ENCODE results near the gene VWA8.

The VWA8 gene

GRCh38 chr13:41994696-41995095 is 33.8 kb upstream of the VWA8 start:
- POLR2A ChIA-PET, result no interaction called here
- CTCF ChIA-PET, result no interaction called here
- H3K4me3 ChIP-seq (ENCODE audit: low read depth, low read length), result no peak overlapping the region
- no peak overlapping the region for H3K27ac ChIP-seq (ENCODE audit: extremely low read depth, low read depth, low read length)
- no peaks in the 10 kb centered on the region for H3K36me3 ChIP-seq (ENCODE audit: control insufficient read depth in 2 of 2, insufficient read depth in 1 of 2, low read length in 2 of 2)
- TF ChIP-seq HIC1 (tag by site-specific recombination; IDR thresholded peaks at IDR 0.05) (no peak), ZNF274 (IDR thresholded peaks at IDR 0.05; ENCODE audit: low read length) (no peak), ZNF274 (tag by site-specific recombination; IDR thresholded peaks at IDR 0.05; ENCODE audit: borderline replicate concordance) (no peak), AEBP2 (tag by site-specific recombination; IDR thresholded peaks at IDR 0.05; ENCODE audit: borderline replicate concordance) (no peak), ZNF221 (tag by site-specific recombination; IDR thresholded peaks at IDR 0.05; ENCODE audit: borderline replicate concordance) (no peak), ELK4 (IDR thresholded peaks at IDR 0.05; ENCODE audit: borderline replicate concordance, low read depth, low read length) (no peak), PRDM10 (tag by site-specific recombination; IDR thresholded peaks at IDR 0.05) (no peak)
- no peaks in the 10 kb centered on the region for H3K9me3 ChIP-seq (ENCODE audit: control insufficient read depth, insufficient read depth, low read depth, low read length)
- H3K4me1 ChIP-seq (ENCODE audit: control insufficient read depth, insufficient read depth, low read length), result no peaks in the 10 kb centered on the region

GRCh38 chr13:41991936-41992335 is 31.0 kb upstream of the VWA8 start:
- TF ChIP-seq ZBTB17 (tag by site-specific recombination; IDR thresholded peaks at IDR 0.05), result no peak
- TF ChIP-seq GFI1B (tag by site-specific recombination; IDR thresholded peaks at IDR 0.05), result no peak
- no peak for TF ChIP-seq SP2 (tag by site-specific recombination; IDR thresholded peaks at IDR 0.05)
- TF ChIP-seq ZNF548 (tag by site-specific recombination; IDR thresholded peaks at IDR 0.05), result no peak
- no peak for TF ChIP-seq ZNF19 (tag by site-specific recombination; IDR thresholded peaks at IDR 0.05; ENCODE audit: low read depth)
- TF ChIP-seq ZNF248 (tag by site-specific recombination; IDR thresholded peaks at IDR 0.05), result no peak
- TF ChIP-seq ZNF341 (tag by site-specific recombination; IDR thresholded peaks at IDR 0.05; ENCODE audit: low read depth), result no peak
- TF ChIP-seq ZNF311 (tag by site-specific recombination; IDR thresholded peaks at IDR 0.05; ENCODE audit: borderline replicate concordance), result no peak
- TF ChIP-seq KLF10 (tag by site-specific recombination; IDR thresholded peaks at IDR 0.05), result no peak
- no peak for TF ChIP-seq REPIN1 (tag by site-specific recombination; IDR thresholded peaks at IDR 0.05; ENCODE audit: low read depth)
- TF ChIP-seq HOXD13 (CRISPR knock-in tag; IDR thresholded peaks at IDR 0.05; ENCODE audit: borderline replicate concordance), result no peak
- TF ChIP-seq ZNF549 (tag by site-specific recombination; IDR thresholded peaks at IDR 0.05), result no peak
- TF ChIP-seq ZNF324 (tag by site-specific recombination; IDR thresholded peaks at IDR 0.05), result no peak
- TF ChIP-seq ZNF16 (tag by site-specific recombination; IDR thresholded peaks at IDR 0.05; ENCODE audit: low read depth), result no peak
- no peak for TF ChIP-seq ZNF488 (tag by site-specific recombination; IDR thresholded peaks at IDR 0.05)
- TF ChIP-seq ZEB2 (tag by site-specific recombination; IDR thresholded peaks at IDR 0.05), result no peak
- no peak for TF ChIP-seq ZNF692 (tag by site-specific recombination; IDR thresholded peaks at IDR 0.05)
- CTCF ChIA-PET, result no interaction called here
- POLR2A ChIA-PET, result no interaction called here

More at GRCh38 chr13:41991936-41992335, 31.0 kb upstream of the VWA8 start:
- Histone ChIP-seq H3K4me1 (ENCODE audit: control insufficient read depth, insufficient read depth, low read length) (no peaks in the 10 kb centered on the region), H3K27ac (ENCODE audit: extremely low read depth, low read depth, low read length) (no peak overlapping the region), H3K9me3 (ENCODE audit: control insufficient read depth, insufficient read depth, low read depth, low read length) (no peaks in the 10 kb centered on the region), H3K4me3 (ENCODE audit: low read depth, low read length) (no peak overlapping the region), H3K36me3 (ENCODE audit: control insufficient read depth in 2 of 2, insufficient read depth in 1 of 2, low read length in 2 of 2) (no peaks in the 10 kb centered on the region)
